Uterus (tissue), 2 donors: ENCODE data around the gene PLXNA4.

ENCODE experiments used
- POLR2A ChIP-seq, 2 donors: fragments of 450-650 bp; IDR thresholded peaks; one replicate each; pipeline ENCODE4 v1.6.1; 2016; ENCODE audit warnings: antibody characterized with exemption in 2 of 2, mild to moderate bottlenecking in 1 of 2, moderate library complexity in 1 of 2
- TF ChIP-seq, protein P1 (sequence below), 4 experiments: fragments of 200-600 bp in 2 of 4; fragments of 450-650 bp in 2 of 4; sonication (generic) in 2 of 4; IDR thresholded peaks; one replicate each; pipeline ENCODE4 v1.5.1; 2016 to 2019; ENCODE audit warnings: antibody characterized with exemption in 4 of 4, mild to moderate bottlenecking in 2 of 4, moderate library complexity in 1 of 4

DNA sequence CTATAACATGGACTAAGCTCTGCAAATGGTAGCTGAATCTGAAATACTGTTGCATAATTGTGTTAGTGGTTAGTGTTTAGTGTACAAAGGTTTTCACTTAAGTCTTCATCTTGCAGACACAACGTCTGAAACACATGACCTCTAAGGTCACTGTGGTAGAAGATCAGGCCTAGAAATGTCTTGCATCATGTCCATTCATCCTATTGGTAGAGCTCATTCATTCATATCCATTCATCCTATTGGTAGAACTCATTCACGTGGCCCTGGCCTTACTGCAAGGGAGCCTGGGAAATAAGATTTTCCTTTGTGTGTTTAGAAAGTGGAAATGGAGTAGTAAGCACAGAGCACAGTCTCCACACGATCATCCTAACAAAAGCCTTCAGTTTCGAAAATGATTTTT is 485.8 kb downstream of the PLXNA4 start:
- TF ChIP-seq, protein P1, sequence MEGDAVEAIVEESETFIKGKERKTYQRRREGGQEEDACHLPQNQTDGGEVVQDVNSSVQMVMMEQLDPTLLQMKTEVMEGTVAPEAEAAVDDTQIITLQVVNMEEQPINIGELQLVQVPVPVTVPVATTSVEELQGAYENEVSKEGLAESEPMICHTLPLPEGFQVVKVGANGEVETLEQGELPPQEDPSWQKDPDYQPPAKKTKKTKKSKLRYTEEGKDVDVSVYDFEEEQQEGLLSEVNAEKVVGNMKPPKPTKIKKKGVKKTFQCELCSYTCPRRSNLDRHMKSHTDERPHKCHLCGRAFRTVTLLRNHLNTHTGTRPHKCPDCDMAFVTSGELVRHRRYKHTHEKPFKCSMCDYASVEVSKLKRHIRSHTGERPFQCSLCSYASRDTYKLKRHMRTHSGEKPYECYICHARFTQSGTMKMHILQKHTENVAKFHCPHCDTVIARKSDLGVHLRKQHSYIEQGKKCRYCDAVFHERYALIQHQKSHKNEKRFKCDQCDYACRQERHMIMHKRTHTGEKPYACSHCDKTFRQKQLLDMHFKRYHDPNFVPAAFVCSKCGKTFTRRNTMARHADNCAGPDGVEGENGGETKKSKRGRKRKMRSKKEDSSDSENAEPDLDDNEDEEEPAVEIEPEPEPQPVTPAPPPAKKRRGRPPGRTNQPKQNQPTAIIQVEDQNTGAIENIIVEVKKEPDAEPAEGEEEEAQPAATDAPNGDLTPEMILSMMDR (IDR thresholded peaks at IDR 0.05), result no peak
- no peak for TF ChIP-seq POLR2A (IDR thresholded peaks at IDR 0.05)
